Measurements from ENCODE around the gene BCDIN3D. TPM values are rescaled to one million over a fixed set of nuclear protein-coding genes. Genes with fewer than 3 reads are reported as not detected.
"Not testable (repeated sequence)": the region's sequence is repeated elsewhere in the genome, so short reads cannot be mapped to it uniquely, and the experiment has no call there.

BCDIN3D gene
- total RNA-seq, 1 experiment from 2014 or later = 4.5 TPM

GRCh38 chr12:49872381-49872780, 29.5 kb upstream of the BCDIN3D start:
- ChIA-PET CTCF (interaction anchor here (0.5 kb wide), 1 partner anchor 185 kb away, joined by 4 read pairs; the partner anchor contains the start of gene ASIC1), POLR2A (ENCODE audit: unreplicated experiment) (no interaction called here)
- Histone ChIP-seq H3K79me2 (ENCODE audit: low read length) (no peaks in the 10 kb centered on the region), H3K4me2 (ENCODE audit: low read length) (no peak overlapping the region), H3K9me3 (ENCODE audit: low read length) (no peaks in the 10 kb centered on the region), H3K9ac (ENCODE audit: low read length) (no peak overlapping the region), H3K27ac (ENCODE audit: low read length) (no peak overlapping the region), H3K4me1 (ENCODE audit: insufficient read depth, low read length) (peaks cover 5% of the 10 kb centered on the region), H2AFZ (ENCODE audit: low read length) (no peak overlapping the region), H3K4me3 (ENCODE audit: low read length) (no peak overlapping the region), H3K9me2 (replicated peaks; ENCODE audit: low read length) (no peaks in the 10 kb centered on the region), H3K27me3 (ENCODE audit: low read length) (no peaks in the 10 kb centered on the region), H4K20me1 (ENCODE audit: low read length) (no peaks in the 10 kb centered on the region), H3K36me3 (ENCODE audit: low read depth, low read length) (no peaks in the 10 kb centered on the region), H3F3A (ENCODE audit: low read length, unreplicated experiment) (no peaks in the 10 kb centered on the region)
- no peak for TF ChIP-seq CTCF (conservative IDR thresholded peaks at IDR 0.05; ENCODE audit: low read depth, low read length)
- TF ChIP-seq EZH2phosphoT487 (IDR thresholded peaks at IDR 0.05; ENCODE audit: borderline replicate concordance, low read length) = no peak
- intact Hi-C loops (cut with micrococcal nuclease) = no loop called here
- ATAC-seq (no peak), DNase-seq (no peak)
- no TSS peak for BruUV-seq (replicated peaks)

GRCh38 chr12:49871811-49872251, 28.9 kb upstream of the BCDIN3D start:
- DNase-seq; H3K27me3 ChIP-seq (ENCODE audit: low read length); BruUV-seq (replicated peaks); H3K9me2 ChIP-seq (replicated peaks; ENCODE audit: low read length); H3K36me3 ChIP-seq (ENCODE audit: low read depth, low read length); CTCF ChIA-PET; H3K27ac ChIP-seq (ENCODE audit: low read length); H3K9ac ChIP-seq (ENCODE audit: low read length); H3K4me1 ChIP-seq (ENCODE audit: insufficient read depth, low read length); intact Hi-C loops (cut with micrococcal nuclease); ATAC-seq; H3K9me3 ChIP-seq (ENCODE audit: low read length); H3K4me2 ChIP-seq (ENCODE audit: low read length); H3F3A ChIP-seq (ENCODE audit: low read length, unreplicated experiment); H3K79me2 ChIP-seq (ENCODE audit: low read length); H2AFZ ChIP-seq (ENCODE audit: low read length); POLR2A ChIA-PET (ENCODE audit: unreplicated experiment); H4K20me1 ChIP-seq (ENCODE audit: low read length); H3K4me3 ChIP-seq (ENCODE audit: low read length): not testable (repeated sequence)

- intact Hi-C loops (cut with micrococcal nuclease) = no loop called here
- Histone ChIP-seq H3K4me1 (ENCODE audit: insufficient read depth, low read length) (peaks cover 8% of the 10 kb centered on the region), H3K79me2 (ENCODE audit: low read length) (no peaks in the 10 kb centered on the region), H3F3A (ENCODE audit: low read length, unreplicated experiment) (no peaks in the 10 kb centered on the region), H3K9me3 (ENCODE audit: low read length) (no peaks in the 10 kb centered on the region), H4K20me1 (ENCODE audit: low read length) (no peaks in the 10 kb centered on the region), H3K9me2 (replicated peaks; ENCODE audit: low read length) (no peaks in the 10 kb centered on the region), H3K9ac (ENCODE audit: low read length) (no peak overlapping the region), H3K36me3 (ENCODE audit: low read depth, low read length) (no peaks in the 10 kb centered on the region), H3K27me3 (ENCODE audit: low read length) (no peaks in the 10 kb centered on the region), H2AFZ (ENCODE audit: low read length) (no peak overlapping the region), H3K4me2 (ENCODE audit: low read length) (no peak overlapping the region), H3K4me3 (ENCODE audit: low read length) (no peak overlapping the region), H3K27ac (ENCODE audit: low read length) (no peak overlapping the region)
- CTCF ChIA-PET = no interaction called here
- no peak for TF ChIP-seq EZH2 (IDR thresholded peaks at IDR 0.05; ENCODE audit: low read length, unreplicated experiment)
- TF ChIP-seq EZH2phosphoT487 (IDR thresholded peaks at IDR 0.05; ENCODE audit: borderline replicate concordance, low read length) = no peak
- TF ChIP-seq CTCF (conservative IDR thresholded peaks at IDR 0.05; ENCODE audit: low read depth, low read length) = no peak
- no TSS peak for BruUV-seq (replicated peaks)
- POLR2A ChIA-PET (ENCODE audit: unreplicated experiment) = no interaction called here
- ATAC-seq (no peak), DNase-seq (no peak)
Measured at GRCh38 chr12:49871263-49871561, 28.3 kb upstream of the BCDIN3D start.
